Measurements from ENCODE around the gene RBKS. TPM values are rescaled to one million over a fixed set of nuclear protein-coding genes. Genes with fewer than 3 reads are reported as not detected.
"Not testable (repeated sequence)": the region's sequence is repeated elsewhere in the genome, so short reads cannot be mapped to it uniquely, and the experiment has no call there.

Gene RBKS
- total and polyA plus RNA-seq, 2 donors: 1.8 to 4.2 TPM

DNA sequence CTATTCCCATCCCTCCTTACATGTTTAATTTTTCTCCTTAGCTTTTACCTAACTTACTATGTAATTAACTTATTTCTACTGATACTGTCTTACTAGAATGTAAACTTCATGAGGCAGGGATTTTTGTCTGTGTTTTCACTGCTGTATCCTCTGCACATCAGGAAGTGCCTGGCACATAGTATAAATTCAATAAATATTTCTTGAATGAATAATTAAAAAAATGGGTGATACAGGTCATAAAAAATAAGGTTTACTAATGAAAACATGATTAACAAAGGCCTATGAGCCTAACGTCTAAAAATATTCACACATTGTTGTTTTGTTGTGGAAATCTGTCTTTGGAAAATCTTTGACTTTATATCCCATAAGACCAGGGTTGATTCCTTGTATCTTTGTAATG is 4.5 kb downstream of the RBKS start:
- H3K36me3 ChIP-seq (ENCODE audit: control insufficient read depth in 2 of 2, insufficient read depth in 2 of 2, low read length in 1 of 2): no peaks in the 10 kb centered on the region

DNA sequence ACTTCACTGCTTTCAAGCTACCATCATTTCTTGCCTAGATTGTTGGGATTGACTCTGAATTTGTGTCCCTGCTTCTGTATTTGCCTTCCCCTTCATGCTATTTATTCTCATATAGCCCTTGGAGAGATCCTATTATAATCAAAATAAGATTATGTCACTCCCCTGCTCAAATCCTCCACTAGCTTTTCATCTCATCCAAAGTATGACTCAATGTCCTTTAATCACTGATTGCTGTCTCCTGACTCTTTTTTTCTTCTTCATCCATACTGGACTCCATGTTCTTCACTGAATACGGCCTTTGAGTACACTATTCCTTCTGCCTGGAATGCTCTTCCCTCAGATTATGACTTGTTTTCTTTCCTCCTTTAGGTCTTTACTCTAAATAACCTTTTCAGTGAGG is 5.0 kb downstream of the RBKS start:
- WGBS: 90% methylated on average over 1 of the region's 1 CpG
- Histone ChIP-seq H3K27me3 (ENCODE audit: control insufficient read depth in 2 of 2, insufficient read depth in 1 of 2, low read length in 1 of 2) (no peaks in the 10 kb centered on the region), H3K9me3 (ENCODE audit: control insufficient read depth in 2 of 2, insufficient read depth in 1 of 2, low read length in 1 of 2) (no peaks in the 10 kb centered on the region), H3K4me3 (ENCODE audit: low read length in 2 of 2) (no peak overlapping the region), H3K27ac (ENCODE audit: low read depth in 1 of 2, low read length in 1 of 2) (no peak overlapping the region), H3K4me1 (ENCODE audit: control insufficient read depth in 2 of 2, insufficient read depth in 2 of 2, low read length in 2 of 2) (peaks cover 3 to 4% of the 10 kb centered on the region in 2 donors), H3K36me3 (ENCODE audit: control insufficient read depth in 2 of 2, insufficient read depth in 2 of 2, low read length in 1 of 2) (no peaks in the 10 kb centered on the region)
- no peak for DNase-seq (ENCODE audit: low read depth in 6 of 9, low spot score in 9 of 9)

More for the DNA sequence above, 4.5 kb downstream of the RBKS start:
- 99% methylated on average over 1 of the region's 1 CpG for WGBS
- Histone ChIP-seq H3K27ac (ENCODE audit: low read depth in 1 of 2, low read length in 1 of 2) (no peak overlapping the region), H3K9me3 (ENCODE audit: control insufficient read depth in 2 of 2, insufficient read depth in 1 of 2, low read length in 1 of 2) (no peaks in the 10 kb centered on the region), H3K27me3 (ENCODE audit: control insufficient read depth in 2 of 2, insufficient read depth in 1 of 2, low read length in 1 of 2) (no peaks in the 10 kb centered on the region), H3K4me1 (ENCODE audit: control insufficient read depth in 2 of 2, insufficient read depth in 2 of 2, low read length in 2 of 2) (peaks cover 3 to 4% of the 10 kb centered on the region in 2 donors), H3K4me3 (ENCODE audit: low read length in 2 of 2) (no peak overlapping the region)
- DNase-seq (ENCODE audit: low read depth in 6 of 9, low spot score in 9 of 9): no peak

DNA sequence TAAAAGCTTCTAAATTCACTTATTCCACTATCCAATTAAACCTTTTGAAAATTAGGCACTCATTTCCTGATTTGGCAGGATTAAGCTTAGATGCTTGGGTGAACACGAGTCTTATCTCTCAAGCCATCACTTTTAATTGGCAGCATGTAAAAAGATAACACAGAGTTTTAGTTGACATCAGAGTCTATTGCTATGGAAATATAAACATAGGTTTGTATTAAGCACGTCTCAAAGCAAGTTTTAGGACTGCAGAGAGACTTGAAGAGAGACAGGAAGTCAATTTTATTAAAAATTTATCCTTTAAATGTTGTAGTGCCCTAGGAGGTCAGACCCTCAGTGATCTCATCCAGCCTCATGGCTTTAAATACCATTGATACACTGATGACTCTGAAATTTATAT is 5.6 kb downstream of the RBKS start:
- Histone ChIP-seq H3K4me3 (ENCODE audit: low read length in 2 of 2) (no peak overlapping the region), H3K27me3 (ENCODE audit: control insufficient read depth in 2 of 2, insufficient read depth in 1 of 2, low read length in 1 of 2) (no peaks in the 10 kb centered on the region), H3K9me3 (ENCODE audit: control insufficient read depth in 2 of 2, insufficient read depth in 1 of 2, low read length in 1 of 2) (no peaks in the 10 kb centered on the region), H3K4me1 (ENCODE audit: control insufficient read depth in 2 of 2, insufficient read depth in 2 of 2, low read length in 2 of 2) (peaks cover 0 to under 1% of the 10 kb centered on the region in 2 donors), H3K36me3 (ENCODE audit: control insufficient read depth in 2 of 2, insufficient read depth in 2 of 2, low read length in 1 of 2) (no peaks in the 10 kb centered on the region), H3K27ac (ENCODE audit: low read depth in 1 of 2, low read length in 1 of 2) (no peak overlapping the region)
- WGBS: 32% methylated on average over 2 of the region's 2 CpGs
- no peak for DNase-seq (ENCODE audit: low read depth in 6 of 9, low spot score in 9 of 9)

DNA sequence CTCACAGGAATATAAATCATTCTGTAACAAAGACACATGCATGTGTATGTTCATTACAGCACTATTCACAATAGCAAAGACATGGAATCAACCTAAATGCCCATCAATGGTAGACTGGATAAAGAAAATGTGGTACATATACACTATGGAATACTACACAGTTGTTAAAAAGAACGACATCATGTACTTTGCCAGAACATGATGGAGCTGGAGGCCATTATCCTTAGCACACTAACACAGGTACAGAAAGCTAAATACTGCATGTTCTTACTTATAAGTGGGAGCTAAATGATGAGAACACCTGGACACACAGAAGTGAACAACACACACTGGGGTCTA is 7.6 kb downstream of the RBKS start:
- WGBS: 90% methylated on average over 1 of the region's 1 CpG
- H3K4me1 ChIP-seq (ENCODE audit: control insufficient read depth in 2 of 2, insufficient read depth in 2 of 2, low read length in 2 of 2); H3K9me3 ChIP-seq (ENCODE audit: control insufficient read depth in 2 of 2, insufficient read depth in 1 of 2, low read length in 1 of 2); H3K4me3 ChIP-seq (ENCODE audit: low read length in 2 of 2); H3K27me3 ChIP-seq (ENCODE audit: control insufficient read depth in 2 of 2, insufficient read depth in 1 of 2, low read length in 1 of 2); H3K36me3 ChIP-seq (ENCODE audit: control insufficient read depth in 2 of 2, insufficient read depth in 2 of 2, low read length in 1 of 2); H3K27ac ChIP-seq (ENCODE audit: low read depth in 1 of 2, low read length in 1 of 2); DNase-seq (ENCODE audit: low read depth in 6 of 9, low spot score in 9 of 9): not testable (repeated sequence)

DNA sequence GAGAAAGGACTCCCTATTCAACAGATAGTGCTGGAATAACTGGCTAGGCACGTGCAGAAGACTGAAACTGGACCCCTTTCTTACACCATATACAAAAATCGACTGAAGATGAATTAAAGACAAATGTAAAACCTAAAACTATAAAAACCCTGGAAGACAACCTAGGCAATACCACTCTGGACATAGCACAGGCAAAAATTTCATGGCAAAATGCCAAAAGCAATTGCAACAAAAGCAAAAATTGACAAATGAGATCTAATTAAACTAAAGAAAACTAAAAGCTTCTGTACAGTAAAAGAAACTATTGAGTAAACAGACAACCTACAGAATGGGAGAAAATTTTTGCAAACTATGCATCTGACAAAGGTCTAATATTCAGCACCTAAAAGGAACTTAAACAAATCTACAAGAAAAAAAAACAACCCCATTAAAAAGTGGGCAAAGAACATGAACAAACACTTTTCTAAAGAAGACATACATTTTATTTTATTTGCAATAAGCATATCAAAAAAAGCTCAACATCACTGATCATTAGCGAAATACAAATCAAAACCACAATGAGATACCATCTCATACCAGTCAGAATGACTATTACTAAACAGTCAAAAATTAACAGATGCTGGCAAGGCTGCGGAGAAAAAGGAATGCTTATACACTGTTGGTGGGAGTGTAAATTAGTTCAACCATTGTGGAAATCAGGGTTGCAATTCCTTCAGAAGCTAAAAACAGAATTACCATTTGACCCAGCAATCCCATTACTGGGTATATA is 8.2 kb downstream of the RBKS start:
- not testable (repeated sequence) for H3K4me1 ChIP-seq (ENCODE audit: control insufficient read depth in 2 of 2, insufficient read depth in 2 of 2, low read length in 2 of 2); H3K36me3 ChIP-seq (ENCODE audit: control insufficient read depth in 2 of 2, insufficient read depth in 2 of 2, low read length in 1 of 2); DNase-seq (ENCODE audit: low read depth in 6 of 9, low spot score in 9 of 9); H3K27ac ChIP-seq (ENCODE audit: low read depth in 1 of 2, low read length in 1 of 2); H3K4me3 ChIP-seq (ENCODE audit: low read length in 2 of 2); H3K9me3 ChIP-seq (ENCODE audit: control insufficient read depth in 2 of 2, insufficient read depth in 1 of 2, low read length in 1 of 2); H3K27me3 ChIP-seq (ENCODE audit: control insufficient read depth in 2 of 2, insufficient read depth in 1 of 2, low read length in 1 of 2)
- 94% methylated on average over 4 of the region's 4 CpGs for WGBS

DNA sequence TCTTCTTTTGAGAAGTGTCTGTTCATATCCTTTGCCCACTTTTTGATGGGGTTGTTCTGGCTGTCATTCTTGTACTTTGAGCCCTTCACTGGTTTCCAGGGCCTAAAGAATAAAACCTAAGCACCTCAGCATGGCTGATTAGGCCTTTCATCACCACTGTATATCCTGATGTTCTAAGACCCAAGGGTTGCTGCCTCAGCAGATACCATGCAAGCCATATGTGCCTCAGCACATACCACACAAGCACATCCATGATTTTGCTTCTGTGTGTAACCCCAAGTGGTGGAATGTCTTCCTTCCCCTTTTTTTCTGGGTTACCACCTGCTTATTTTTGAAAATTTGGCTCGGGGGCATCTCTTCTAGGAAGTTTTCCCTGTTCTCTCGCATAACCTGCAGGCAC is 11.4 kb downstream of the RBKS start:
- 79% methylated on average over 2 of the region's 2 CpGs for WGBS
- Histone ChIP-seq H3K27me3 (ENCODE audit: control insufficient read depth in 2 of 2, insufficient read depth in 1 of 2, low read length in 1 of 2) (no peaks in the 10 kb centered on the region), H3K9me3 (ENCODE audit: control insufficient read depth in 2 of 2, insufficient read depth in 1 of 2, low read length in 1 of 2) (no peaks in the 10 kb centered on the region), H3K36me3 (ENCODE audit: control insufficient read depth in 2 of 2, insufficient read depth in 2 of 2, low read length in 1 of 2) (no peaks in the 10 kb centered on the region), H3K27ac (ENCODE audit: low read depth in 1 of 2, low read length in 1 of 2) (no peak overlapping the region), H3K4me3 (ENCODE audit: low read length in 2 of 2) (no peak overlapping the region), H3K4me1 (ENCODE audit: control insufficient read depth in 2 of 2, insufficient read depth in 2 of 2, low read length in 2 of 2) (no peaks in the 10 kb centered on the region)
- DNase-seq (ENCODE audit: low read depth in 6 of 9, low spot score in 9 of 9): no peak

DNA sequence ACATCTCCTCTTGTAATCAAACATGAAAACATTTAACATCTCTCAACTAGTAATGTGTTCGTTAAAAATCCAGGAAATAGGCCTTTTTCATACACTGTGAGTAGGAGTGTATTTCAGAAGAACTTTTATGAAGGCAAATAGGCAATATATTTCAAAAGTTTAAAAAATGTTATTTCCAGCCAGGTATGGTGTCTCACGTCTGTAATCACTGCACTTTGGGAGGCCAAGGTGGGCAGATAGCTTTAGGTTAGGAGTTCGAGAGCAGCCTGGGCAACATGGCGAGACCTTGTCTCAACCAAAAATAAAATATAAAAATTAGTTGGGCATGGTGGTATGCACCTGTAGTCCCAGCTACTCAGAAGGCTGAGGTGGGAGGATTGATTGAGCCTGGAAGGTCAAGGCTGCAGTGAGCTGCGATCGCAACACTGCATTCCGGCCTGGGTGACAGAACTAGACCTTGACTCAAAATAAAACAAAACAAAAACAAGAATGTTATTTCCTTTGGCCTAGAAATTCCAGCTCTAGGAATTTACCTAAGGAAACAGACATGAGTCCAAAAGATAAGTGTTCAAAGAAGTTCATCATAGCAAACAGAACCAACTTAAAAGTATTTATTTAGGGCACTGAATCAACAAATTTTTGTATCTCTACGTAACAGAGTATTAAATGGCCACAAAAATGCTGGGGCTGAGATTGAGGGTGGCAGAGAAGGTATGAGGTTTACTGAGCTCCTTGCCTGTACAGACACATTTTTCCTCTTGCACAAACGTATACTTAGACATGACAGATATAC is 14.9 kb downstream of the RBKS start:
- DNase-seq (ENCODE audit: low read depth in 6 of 9, low spot score in 9 of 9): no peak
- Histone ChIP-seq H3K27ac (ENCODE audit: low read depth in 1 of 2, low read length in 1 of 2) (no peak overlapping the region), H3K4me3 (ENCODE audit: low read length in 2 of 2) (no peak overlapping the region), H3K36me3 (ENCODE audit: control insufficient read depth in 2 of 2, insufficient read depth in 2 of 2, low read length in 1 of 2) (no peaks in the 10 kb centered on the region), H3K4me1 (ENCODE audit: control insufficient read depth in 2 of 2, insufficient read depth in 2 of 2, low read length in 2 of 2) (no peaks in the 10 kb centered on the region), H3K9me3 (ENCODE audit: control insufficient read depth in 2 of 2, insufficient read depth in 1 of 2, low read length in 1 of 2) (no peaks in the 10 kb centered on the region), H3K27me3 (ENCODE audit: control insufficient read depth in 2 of 2, insufficient read depth in 1 of 2, low read length in 1 of 2) (no peaks in the 10 kb centered on the region)
- 86% methylated on average over 9 of the region's 9 CpGs for WGBS

DNA sequence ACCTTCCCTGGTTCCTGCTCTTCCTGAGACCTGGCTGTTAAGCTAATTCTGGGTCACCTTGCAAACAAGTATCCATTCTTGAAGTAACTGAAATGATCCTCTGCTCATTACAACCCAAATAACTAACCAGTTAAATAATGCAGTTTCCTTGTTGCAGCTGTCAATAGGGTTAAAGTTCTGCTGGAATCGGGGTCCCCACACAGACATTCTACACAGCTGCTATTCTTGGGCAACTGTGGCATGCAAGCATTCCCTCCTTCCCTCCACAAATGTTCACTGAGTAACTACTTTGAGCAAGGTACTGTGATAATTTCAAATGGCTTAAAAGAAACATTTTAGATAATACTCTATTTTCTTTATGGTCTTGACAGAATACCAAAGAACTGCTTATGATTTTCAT is 17.1 kb downstream of the RBKS start:
- no peaks in the 10 kb centered on the region for H3K9me3 ChIP-seq (ENCODE audit: control insufficient read depth in 2 of 2, insufficient read depth in 1 of 2, low read length in 1 of 2)
- H3K4me1 ChIP-seq (ENCODE audit: control insufficient read depth in 2 of 2, insufficient read depth in 2 of 2, low read length in 2 of 2): no peaks in the 10 kb centered on the region
- WGBS: 95% methylated on average over 1 of the region's 1 CpG
- no peaks in the 10 kb centered on the region for H3K36me3 ChIP-seq (ENCODE audit: control insufficient read depth in 2 of 2, insufficient read depth in 2 of 2, low read length in 1 of 2)
- no peaks in the 10 kb centered on the region for H3K27me3 ChIP-seq (ENCODE audit: control insufficient read depth in 2 of 2, insufficient read depth in 1 of 2, low read length in 1 of 2)
- no peak for DNase-seq (ENCODE audit: low read depth in 6 of 9, low spot score in 9 of 9)
- H3K27ac ChIP-seq (ENCODE audit: low read depth in 1 of 2, low read length in 1 of 2): no peak overlapping the region
- H3K4me3 ChIP-seq (ENCODE audit: low read length in 2 of 2): no peak overlapping the region

DNA sequence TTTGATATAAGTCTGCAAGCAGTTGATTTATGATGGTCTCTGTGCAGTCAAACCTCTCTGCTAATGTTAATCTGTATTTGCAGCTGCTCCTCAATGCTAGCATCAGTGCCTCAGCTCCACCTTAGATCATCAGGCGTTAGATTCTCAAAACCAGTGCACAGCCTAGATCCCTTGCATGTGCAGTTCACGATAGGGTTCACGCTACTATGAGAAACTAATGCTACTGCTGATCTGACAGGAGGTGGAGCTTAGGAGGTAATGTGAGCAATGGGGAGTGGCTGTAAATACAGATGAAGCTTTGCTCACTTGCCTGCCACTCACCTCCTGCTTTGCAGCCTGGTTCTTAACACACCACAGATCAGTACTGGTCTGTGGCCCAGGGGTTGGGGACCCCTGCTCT is 18.4 kb downstream of the RBKS start:
- Histone ChIP-seq H3K36me3 (ENCODE audit: control insufficient read depth in 2 of 2, insufficient read depth in 2 of 2, low read length in 1 of 2) (no peaks in the 10 kb centered on the region), H3K4me3 (ENCODE audit: low read length in 2 of 2) (no peak overlapping the region), H3K9me3 (ENCODE audit: control insufficient read depth in 2 of 2, insufficient read depth in 1 of 2, low read length in 1 of 2) (no peaks in the 10 kb centered on the region), H3K4me1 (ENCODE audit: control insufficient read depth in 2 of 2, insufficient read depth in 2 of 2, low read length in 2 of 2) (no peaks in the 10 kb centered on the region), H3K27ac (ENCODE audit: low read depth in 1 of 2, low read length in 1 of 2) (no peak overlapping the region), H3K27me3 (ENCODE audit: control insufficient read depth in 2 of 2, insufficient read depth in 1 of 2, low read length in 1 of 2) (no peaks in the 10 kb centered on the region)
- WGBS: 99% methylated on average over 3 of the region's 3 CpGs
- DNase-seq (ENCODE audit: low read depth in 6 of 9, low spot score in 9 of 9): no peak
